Osteocyte (in vitro differentiated cells): Measurements from ENCODE around the gene FADS2. TPM values are rescaled to one million over a fixed set of nuclear protein-coding genes. Genes with fewer than 3 reads are reported as not detected.

Source experiments
- DNase-seq: peaks from one replicate; pipeline ENCODE4 v3.0.0; 2021; ENCODE audit warnings: mixed read lengths; ENCODE audit not compliant: unreplicated experiment; ENCODE audit errors: extremely low spot score
- H3K27ac Mint-ChIP-seq: one replicate; pipeline ENCODE4 v1.8.0; 2021; ENCODE audit warnings: mild to moderate bottlenecking, mixed read lengths; ENCODE audit not compliant: unreplicated experiment
- H3K27me3 Mint-ChIP-seq: one replicate; pipeline ENCODE4 v1.8.0; 2021; ENCODE audit warnings: mixed read lengths; ENCODE audit not compliant: unreplicated experiment
- H3K36me3 Mint-ChIP-seq: one replicate; pipeline ENCODE4 v1.8.0; 2021; ENCODE audit warnings: mixed read lengths; ENCODE audit not compliant: unreplicated experiment
- H3K4me1 Mint-ChIP-seq: one replicate; pipeline ENCODE4 v1.8.0; 2021; ENCODE audit warnings: mixed read lengths; ENCODE audit not compliant: unreplicated experiment
- H3K4me3 Mint-ChIP-seq: one replicate; pipeline ENCODE4 v1.8.0; 2021; ENCODE audit warnings: mild to moderate bottlenecking, moderate library complexity, mixed read lengths; ENCODE audit not compliant: unreplicated experiment
- H3K9me3 Mint-ChIP-seq: one replicate; pipeline ENCODE4 v1.8.0; 2021; ENCODE audit warnings: mixed read lengths; ENCODE audit not compliant: unreplicated experiment
- total RNA-seq: library from RNA; stranded (reverse); gene quantifications from 2 replicates; pipeline ENCODE4 v1.2.1, GENCODE V29; 2021
- TF ChIP-seq, protein P1 (sequence below): fragments of 200-600 bp; sonication (generic); IDR thresholded peaks from 2 replicates; pipeline ENCODE4 v1.5.0; 2021; ENCODE audit warnings: antibody characterized with exemption, mild to moderate bottlenecking, moderate library complexity

FADS2 gene
- total RNA-seq, 1 donor from 2014 or later, result 207 TPM

GRCh38 chr11:61803889-61804647 is 24.0 kb upstream of the FADS2 start:
- Mint-ChIP-seq H3K4me1 (no peaks in the 10 kb centered on the region), H3K27me3 (no peaks in the 10 kb centered on the region), H3K9me3 (no peaks in the 10 kb centered on the region), H3K36me3 (peaks cover 26% of the 10 kb centered on the region), H3K27ac (peak overlapping the region; percentile 20), H3K4me3 (no peak overlapping the region)
- no peak for DNase-seq
- TF ChIP-seq, protein P1, sequence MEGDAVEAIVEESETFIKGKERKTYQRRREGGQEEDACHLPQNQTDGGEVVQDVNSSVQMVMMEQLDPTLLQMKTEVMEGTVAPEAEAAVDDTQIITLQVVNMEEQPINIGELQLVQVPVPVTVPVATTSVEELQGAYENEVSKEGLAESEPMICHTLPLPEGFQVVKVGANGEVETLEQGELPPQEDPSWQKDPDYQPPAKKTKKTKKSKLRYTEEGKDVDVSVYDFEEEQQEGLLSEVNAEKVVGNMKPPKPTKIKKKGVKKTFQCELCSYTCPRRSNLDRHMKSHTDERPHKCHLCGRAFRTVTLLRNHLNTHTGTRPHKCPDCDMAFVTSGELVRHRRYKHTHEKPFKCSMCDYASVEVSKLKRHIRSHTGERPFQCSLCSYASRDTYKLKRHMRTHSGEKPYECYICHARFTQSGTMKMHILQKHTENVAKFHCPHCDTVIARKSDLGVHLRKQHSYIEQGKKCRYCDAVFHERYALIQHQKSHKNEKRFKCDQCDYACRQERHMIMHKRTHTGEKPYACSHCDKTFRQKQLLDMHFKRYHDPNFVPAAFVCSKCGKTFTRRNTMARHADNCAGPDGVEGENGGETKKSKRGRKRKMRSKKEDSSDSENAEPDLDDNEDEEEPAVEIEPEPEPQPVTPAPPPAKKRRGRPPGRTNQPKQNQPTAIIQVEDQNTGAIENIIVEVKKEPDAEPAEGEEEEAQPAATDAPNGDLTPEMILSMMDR, result no peak

- no peak overlapping the region for H3K27ac Mint-ChIP-seq
- H3K4me3 Mint-ChIP-seq, result no peak overlapping the region
- TF ChIP-seq, protein P1, result no peak
- H3K9me3 Mint-ChIP-seq, result no peaks in the 10 kb centered on the region
- no peaks in the 10 kb centered on the region for H3K27me3 Mint-ChIP-seq
- H3K36me3 Mint-ChIP-seq, result peaks cover 26% of the 10 kb centered on the region
- no peaks in the 10 kb centered on the region for H3K4me1 Mint-ChIP-seq
- DNase-seq, result no peak
Observed at GRCh38 chr11:61805146-61805545, 23.0 kb upstream of the FADS2 start.

GRCh38 chr11:61806785-61807184 is 21.3 kb upstream of the FADS2 start:
- H3K4me3 Mint-ChIP-seq, result no peak overlapping the region
- H3K27ac Mint-ChIP-seq, result no peak overlapping the region
- no peaks in the 10 kb centered on the region for H3K4me1 Mint-ChIP-seq
- TF ChIP-seq, protein P1, result no peak
- peaks cover 22% of the 10 kb centered on the region for H3K36me3 Mint-ChIP-seq
- no peaks in the 10 kb centered on the region for H3K27me3 Mint-ChIP-seq
- DNase-seq, result no peak
- H3K9me3 Mint-ChIP-seq, result no peaks in the 10 kb centered on the region

DNA sequence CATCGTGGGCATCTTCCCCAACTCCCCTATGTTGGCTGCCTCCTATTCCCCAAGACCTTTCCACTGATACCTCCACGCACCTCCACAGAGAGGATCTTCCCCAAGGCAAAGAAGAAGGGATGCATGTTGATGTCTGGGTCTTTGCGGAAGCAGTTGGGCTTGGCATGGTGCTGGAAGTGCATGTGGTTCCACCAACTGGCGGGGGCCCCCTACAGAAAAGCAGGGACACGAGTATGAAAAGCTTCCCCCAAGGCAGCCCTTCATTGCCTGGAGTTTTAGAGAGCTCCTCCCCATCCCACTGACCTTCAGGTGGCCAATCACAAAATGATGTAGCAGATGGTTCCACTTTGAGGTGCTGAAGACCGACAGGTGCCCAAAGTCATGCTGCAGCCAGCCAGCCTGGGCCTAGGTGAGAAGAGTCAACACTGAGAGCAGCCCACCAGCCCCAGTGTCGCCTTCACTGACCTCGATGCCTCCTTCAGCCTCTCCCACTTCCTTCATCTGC is 17.4 kb upstream of the FADS2 start:
- Mint-ChIP-seq H3K4me3 (no peak overlapping the region), H3K36me3 (peaks cover 13% of the 10 kb centered on the region), H3K9me3 (no peaks in the 10 kb centered on the region), H3K27ac (no peak overlapping the region), H3K4me1 (peaks cover 12% of the 10 kb centered on the region), H3K27me3 (no peaks in the 10 kb centered on the region)
- no peak for DNase-seq
- TF ChIP-seq, protein P1, result no peak

- Mint-ChIP-seq H3K27me3 (no peaks in the 10 kb centered on the region), H3K4me3 (no peak overlapping the region), H3K9me3 (no peaks in the 10 kb centered on the region), H3K27ac (no peak overlapping the region), H3K36me3 (peaks cover 12% of the 10 kb centered on the region), H3K4me1 (peaks cover 12% of the 10 kb centered on the region)
- TF ChIP-seq, protein P1, result no peak
- no peak for DNase-seq
Observed at GRCh38 chr11:61811831-61812230, 16.3 kb upstream of the FADS2 start.
